Measurements from ENCODE around the gene HHATL.

- TF ChIP-seq CTCF (tag by site-specific recombination; IDR thresholded peaks at IDR 0.05) = peak; percentile 81
- TF ChIP-seq ZBTB44 (tag by site-specific recombination; IDR thresholded peaks at IDR 0.05) = no peak
- peak; percentile 75 for TF ChIP-seq ZEB2 (tag by site-specific recombination; IDR thresholded peaks at IDR 0.05)
- no peak for TF ChIP-seq REST (tag by site-specific recombination; IDR thresholded peaks at IDR 0.05)
- no peak for TF ChIP-seq ZNF175 (tag by site-specific recombination; IDR thresholded peaks at IDR 0.05)
- TF ChIP-seq ZNF416 (tag by site-specific recombination; IDR thresholded peaks at IDR 0.05) = no peak
Measured at GRCh38 chr3:42654331-42655201, 48.0 kb downstream of the HHATL start.
